HepG2 (cell line): ENCODE measurements around the gene GMPR. TPM values are rescaled to one million over a fixed set of nuclear protein-coding genes. Genes with fewer than 3 reads are reported as not detected.

Experiments
- AHR ChIP-seq: IDR thresholded peaks from 2 replicates; pipeline ENCODE4 v1.6.1; 2018; ENCODE audit warnings: missing genetic modification reagents, missing compliant biosample characterization
- FOSL2 ChIP-seq: sonication (generic); formaldehyde crosslinking; IDR thresholded peaks from 2 replicates; pipeline ENCODE4 v1.4.0; 2020; ENCODE audit warnings: missing genetic modification reagents
- HMGXB4 ChIP-seq, 2 experiments: sonication (generic) in 1 of 2; formaldehyde crosslinking in 1 of 2; IDR thresholded peaks; 2 replicates each; pipeline versions ENCODE4 v1.4.0 to v1.6.1; 2018 to 2020; ENCODE audit warnings: missing genetic modification reagents in 2 of 2, borderline replicate concordance in 1 of 2, low read depth in 1 of 2, mild to moderate bottlenecking in 1 of 2, missing biosample characterization in 1 of 2
- KAT2B ChIP-seq: fragments of 150-350 bp; IDR thresholded peaks from 2 replicates; pipeline ENCODE4 v1.6.1; 2014; ENCODE audit warnings: low read depth, low read length, borderline replicate concordance
- KDM5B ChIP-seq: sonication (generic); formaldehyde crosslinking; IDR thresholded peaks from 2 replicates; pipeline ENCODE4 v1.4.0; 2020; ENCODE audit warnings: missing genetic modification reagents, mild to moderate bottlenecking, borderline replicate concordance
- KDM6A ChIP-seq: IDR thresholded peaks from 2 replicates; pipeline ENCODE4 v1.6.1; 2016; ENCODE audit warnings: low read depth
- KLF16 ChIP-seq, 2 experiments: sonication (generic) in 1 of 2; formaldehyde crosslinking in 1 of 2; IDR thresholded peaks; 2 replicates each; pipeline versions ENCODE4 v1.6.1 to v1.8.0; 2016 to 2023; ENCODE audit warnings: missing genetic modification reagents in 2 of 2, missing compliant biosample characterization in 1 of 2
- PHF8 ChIP-seq: sonication (generic); formaldehyde crosslinking; IDR thresholded peaks from 2 replicates; pipeline ENCODE4 v1.5.0; 2020; ENCODE audit warnings: missing genetic modification reagents
- REL ChIP-seq: sonication (generic); formaldehyde crosslinking; conservative IDR thresholded peaks from 2 replicates; pipeline ENCODE4 v1.8.0; 2022; ENCODE audit warnings: mild to moderate bottlenecking, missing genetic modification reagents, moderate library complexity
- REPIN1 ChIP-seq: sonication (generic); formaldehyde crosslinking; IDR thresholded peaks from 2 replicates; pipeline ENCODE4 v1.8.0; 2022; ENCODE audit warnings: missing genetic modification reagents, low read depth, mild to moderate bottlenecking, borderline replicate concordance
- SIX1 ChIP-seq: sonication (generic); formaldehyde crosslinking; IDR thresholded peaks from 2 replicates; pipeline ENCODE4 v1.4.0; 2020; ENCODE audit warnings: missing genetic modification reagents, borderline replicate concordance
- SKIL ChIP-seq: sonication (generic); formaldehyde crosslinking; IDR thresholded peaks from 2 replicates; pipeline ENCODE4 v1.8.0; 2022; ENCODE audit warnings: missing genetic modification reagents, mild to moderate bottlenecking, moderate library complexity, borderline replicate concordance
- SP140L ChIP-seq: sonication (generic); formaldehyde crosslinking; IDR thresholded peaks from 2 replicates; pipeline ENCODE4 v1.4.0; 2020; ENCODE audit warnings: missing genetic modification reagents, borderline replicate concordance
- ZFP36L2 ChIP-seq: sonication (generic); formaldehyde crosslinking; IDR thresholded peaks from 2 replicates; pipeline ENCODE4 v1.4.0; 2020; ENCODE audit warnings: missing genetic modification reagents
- ZGPAT ChIP-seq: IDR thresholded peaks from 2 replicates; pipeline ENCODE4 v1.6.1; 2016; ENCODE audit warnings: mild to moderate bottlenecking
- ZMYM3 ChIP-seq: sonication (generic); formaldehyde crosslinking; IDR thresholded peaks from 2 replicates; pipeline ENCODE4 v1.5.1; 2020; ENCODE audit warnings: mild to moderate bottlenecking, missing genetic modification reagents
- ZNF547 ChIP-seq: sonication (generic); formaldehyde crosslinking; IDR thresholded peaks from 2 replicates; pipeline ENCODE4 v1.5.1; 2020; ENCODE audit warnings: mild to moderate bottlenecking, missing genetic modification reagents
- ZNF75D ChIP-seq: sonication (generic); formaldehyde crosslinking; IDR thresholded peaks from 2 replicates; pipeline ENCODE4 v1.8.1; 2023; ENCODE audit warnings: missing genetic modification reagents, mild to moderate bottlenecking, borderline replicate concordance
- ZSCAN12 ChIP-seq: sonication (generic); formaldehyde crosslinking; IDR thresholded peaks from 2 replicates; pipeline ENCODE4 v1.9.0; 2021; ENCODE audit warnings: mild to moderate bottlenecking, missing genetic modification reagents
- polyA plus RNA-seq, 8 experiments: library from polyadenylated mRNA; depleted of rRNA in 3 of 8; stranded (reverse) in 7 of 8; unstranded in 1 of 8; fragments of >200 nt; fragmentation: Illumina TruSeq in 4 of 8; extraction: Trizol in 4 of 8; gene quantifications; 2 replicates each; pipeline versions ENCODE4 v1.2.1 to v1.2.3, GENCODE V29; 2011 to 2016; ENCODE audit warnings: low read depth in 4 of 8, missing spikeins in 1 of 8, mixed read lengths in 1 of 8; ENCODE audit not compliant: insufficient read depth in 1 of 8
- total RNA-seq, 5 experiments: library from RNA; depleted of rRNA; stranded (reverse); fragments of >200 nt; fragmentation: Illumina TruSeq; extraction: Trizol; gene quantifications; 2 replicates each; pipeline ENCODE4 v1.2.3, GENCODE V29; 2016; ENCODE audit warnings: low read depth in 1 of 5
- TF ChIP-seq, protein P1 (sequence below): IDR thresholded peaks from 2 replicates; pipeline ENCODE4 v1.6.1; 2016; ENCODE audit warnings: low read depth
- TF ChIP-seq, protein P2 (sequence below): sonication (generic); formaldehyde crosslinking; conservative IDR thresholded peaks from 2 replicates; pipeline ENCODE4 v1.8.0; 2022; ENCODE audit warnings: low read depth, missing genetic modification reagents

Gene GMPR
- total and polyA plus RNA-seq, 2 of the 13 experiments (the other 11 are each of a cell fraction or from before 2014, with no cell fraction given): not detected

DNA sequence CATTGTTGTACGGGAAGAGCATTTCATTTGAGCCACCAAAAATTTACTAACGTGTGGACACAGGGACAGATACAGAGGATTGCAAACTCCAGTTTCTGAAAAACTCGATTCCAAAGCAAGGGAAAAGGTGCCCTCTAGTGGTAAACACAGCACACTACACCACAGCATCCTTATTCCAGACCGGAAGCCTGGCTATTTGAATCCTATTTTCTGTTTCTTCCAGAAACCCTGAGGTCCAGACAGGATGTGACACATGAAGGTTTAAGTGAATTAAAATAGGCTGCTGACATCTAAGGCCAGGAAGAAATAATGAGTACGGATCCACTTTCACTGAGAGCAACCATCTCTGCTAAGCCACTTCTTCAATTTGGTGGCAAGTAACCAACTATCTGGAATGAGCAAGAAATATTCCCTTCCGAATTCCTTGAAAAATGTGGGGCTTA lies 31.8 kb upstream of the GMPR start (continued):
- TF ChIP-seq ZSCAN12 (CRISPR knock-in tag) (0 out of 2 replicates have a peak, but pooled peaks have one; percentile 51), KLF16 (CRISPR knock-in tag; IDR thresholded peaks at IDR 0.05) (0 out of 4 replicates have a peak, but pooled peaks of 1 of the 2 experiments have one; percentile 47), ZNF547 (CRISPR knock-in tag) (no peak), SP140L (CRISPR knock-in tag) (0 out of 2 replicates have a peak, but pooled peaks have one; percentile 68), REL (no peak), KDM5B (CRISPR knock-in tag) (no peak), AHR (no peak), PHF8 (CRISPR knock-in tag) (no peak), ZNF75D (CRISPR knock-in tag) (no peak), HMGXB4 (CRISPR knock-in tag; IDR thresholded peaks at IDR 0.05; ENCODE audit: borderline replicate concordance in 1 of 2, low read depth in 1 of 2) (peak; percentile 31 to 69; a peak in 1 of 4 replicates), ZFP36L2 (no peak), ZGPAT (CRISPR knock-in tag) (0 out of 2 replicates have a peak, but pooled peaks have one; percentile 19), SIX1 (CRISPR knock-in tag) (no peak), ZMYM3 (no peak), REPIN1 (CRISPR knock-in tag) (no peak), FOSL2 (CRISPR knock-in tag) (no peak), SKIL (CRISPR knock-in tag) (no peak), KDM6A (CRISPR knock-in tag) (no peak), KAT2B (no peak)
- TF ChIP-seq, protein P1, sequence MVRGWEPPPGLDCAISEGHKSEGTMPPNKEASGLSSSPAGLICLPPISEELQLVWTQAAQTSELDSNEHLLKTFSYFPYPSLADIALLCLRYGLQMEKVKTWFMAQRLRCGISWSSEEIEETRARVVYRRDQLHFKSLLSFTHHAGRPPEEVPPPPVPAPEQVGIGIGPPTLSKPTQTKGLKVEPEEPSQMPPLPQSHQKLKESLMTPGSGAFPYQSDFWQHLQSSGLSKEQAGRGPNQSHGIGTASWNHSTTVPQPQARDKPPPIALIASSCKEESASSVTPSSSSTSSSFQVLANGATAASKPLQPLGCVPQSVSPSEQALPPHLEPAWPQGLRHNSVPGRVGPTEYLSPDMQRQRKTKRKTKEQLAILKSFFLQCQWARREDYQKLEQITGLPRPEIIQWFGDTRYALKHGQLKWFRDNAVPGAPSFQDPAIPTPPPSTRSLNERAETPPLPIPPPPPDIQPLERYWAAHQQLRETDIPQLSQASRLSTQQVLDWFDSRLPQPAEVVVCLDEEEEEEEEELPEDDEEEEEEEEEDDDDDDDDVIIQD (CRISPR knock-in tag): 0 out of 2 replicates have a peak, but pooled peaks have one; percentile 15
- TF ChIP-seq, protein P2, sequence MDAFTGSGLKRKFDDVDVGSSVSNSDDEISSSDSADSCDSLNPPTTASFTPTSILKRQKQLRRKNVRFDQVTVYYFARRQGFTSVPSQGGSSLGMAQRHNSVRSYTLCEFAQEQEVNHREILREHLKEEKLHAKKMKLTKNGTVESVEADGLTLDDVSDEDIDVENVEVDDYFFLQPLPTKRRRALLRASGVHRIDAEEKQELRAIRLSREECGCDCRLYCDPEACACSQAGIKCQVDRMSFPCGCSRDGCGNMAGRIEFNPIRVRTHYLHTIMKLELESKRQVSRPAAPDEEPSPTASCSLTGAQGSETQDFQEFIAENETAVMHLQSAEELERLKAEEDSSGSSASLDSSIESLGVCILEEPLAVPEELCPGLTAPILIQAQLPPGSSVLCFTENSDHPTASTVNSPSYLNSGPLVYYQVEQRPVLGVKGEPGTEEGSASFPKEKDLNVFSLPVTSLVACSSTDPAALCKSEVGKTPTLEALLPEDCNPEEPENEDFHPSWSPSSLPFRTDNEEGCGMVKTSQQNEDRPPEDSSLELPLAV (CRISPR knock-in tag): no peak
